Inflammatory macrophage (primary cell): Measurements from ENCODE around the gene C1orf167.
A peak's percentile ranks its signal among the peaks of the same experiment; 100 is the strongest.

Source experiments
- DNase-seq, 2 donors: peaks; one replicate each; pipeline ENCODE4 v3.0.0-alpha.2; 2020 to 2022
- total RNA-seq, 18 experiments: gene quantifications; one replicate each; lab custom pipeline; 2026; ENCODE audit warnings: mixed read lengths in 6 of 18, inconsistent platforms in 2 of 18; lab: John Stamatoyannopoulos, UW

C1orf167 gene, protein sequence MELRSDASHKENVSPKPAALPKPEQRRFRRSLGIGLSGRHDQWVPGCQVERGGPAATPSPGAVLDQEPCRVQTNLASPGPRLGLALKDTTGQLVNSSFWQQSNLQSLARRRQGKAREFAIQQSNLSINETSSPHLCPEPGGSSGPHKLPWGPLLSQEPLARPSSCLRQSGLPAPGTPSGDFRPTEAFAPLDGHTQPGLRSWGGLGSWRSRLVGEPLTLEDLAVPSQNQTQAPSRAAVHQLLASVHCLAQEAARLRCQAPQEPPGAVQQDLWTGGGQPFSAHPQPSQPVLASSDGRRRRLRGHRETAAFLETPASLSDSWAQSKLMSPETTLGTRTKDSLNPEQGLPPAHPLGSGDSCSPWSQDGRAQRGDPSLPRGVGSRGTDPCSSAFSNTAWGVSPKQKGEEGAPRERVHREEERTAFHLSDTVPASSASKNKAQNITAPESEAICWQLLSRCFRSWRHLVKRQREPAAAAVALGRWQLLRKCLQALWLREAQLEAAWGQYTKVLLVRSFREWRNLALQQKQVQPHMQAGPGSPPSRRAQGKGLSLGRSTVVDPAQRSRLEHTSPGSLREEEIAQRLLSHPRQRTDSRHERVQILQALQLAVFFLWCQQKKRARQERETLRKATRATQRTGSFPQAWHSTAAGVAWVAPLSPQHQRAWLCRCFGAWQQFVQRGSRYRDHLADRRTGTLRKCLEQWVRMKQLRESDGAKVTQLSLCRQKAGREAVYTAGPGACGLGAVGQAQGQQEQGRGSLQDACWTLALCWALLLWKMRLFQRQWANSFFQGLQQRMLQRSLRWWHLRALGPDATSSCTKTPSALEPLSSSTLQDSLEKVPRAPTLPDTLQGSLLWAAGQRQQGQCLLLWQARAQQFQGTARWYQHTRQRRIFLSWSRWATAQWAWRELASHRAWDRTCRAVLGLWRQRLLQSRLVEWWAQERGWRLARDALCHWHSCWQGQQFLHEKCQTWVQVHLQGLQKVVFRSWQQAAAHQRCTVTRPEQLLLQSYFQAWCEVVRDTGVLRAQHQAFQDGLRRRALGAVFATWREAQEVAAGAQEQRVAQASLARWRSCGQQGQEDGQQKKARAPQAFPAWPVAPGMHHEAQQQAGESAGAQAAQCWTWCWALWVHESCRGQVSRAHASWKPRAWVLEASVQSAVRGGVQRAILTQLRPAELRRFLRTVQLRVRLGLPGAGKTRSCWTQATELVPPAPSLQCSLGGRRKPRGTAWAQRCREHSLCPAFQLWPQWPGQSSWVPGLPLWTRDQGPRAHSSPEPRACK (N-terminal part only)
- total RNA-seq: 0 to 0.18 (median 0.03) reads per million in 18 experiments

DNA sequence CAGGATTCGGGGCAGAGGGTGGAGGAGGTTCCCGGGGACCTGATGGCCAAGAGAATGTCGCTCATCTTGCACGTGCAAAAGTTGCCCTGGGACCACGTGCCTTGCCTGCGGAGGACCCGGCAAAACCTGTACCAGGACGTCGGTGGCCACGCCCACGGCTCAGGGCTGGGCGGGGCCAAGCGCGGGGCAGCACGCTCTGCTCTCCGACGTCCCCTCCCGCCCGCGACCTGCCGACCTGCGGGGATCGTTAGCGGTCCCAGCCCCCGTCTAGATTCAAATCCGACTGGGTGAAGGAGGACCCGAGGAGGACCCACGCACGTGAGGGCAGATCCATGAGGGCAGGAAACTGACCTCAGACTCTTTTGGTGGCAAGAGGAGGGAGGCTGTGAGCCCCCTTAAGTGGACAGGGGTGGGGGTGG, at the start of gene C1orf167:
Gene C1orf167 (plus strand): TSS at position 206 of the 419 bp plus-strand sequence. CDS start 2,208 bp downstream, outside the sequence.
- no peak for DNase-seq

DNA sequence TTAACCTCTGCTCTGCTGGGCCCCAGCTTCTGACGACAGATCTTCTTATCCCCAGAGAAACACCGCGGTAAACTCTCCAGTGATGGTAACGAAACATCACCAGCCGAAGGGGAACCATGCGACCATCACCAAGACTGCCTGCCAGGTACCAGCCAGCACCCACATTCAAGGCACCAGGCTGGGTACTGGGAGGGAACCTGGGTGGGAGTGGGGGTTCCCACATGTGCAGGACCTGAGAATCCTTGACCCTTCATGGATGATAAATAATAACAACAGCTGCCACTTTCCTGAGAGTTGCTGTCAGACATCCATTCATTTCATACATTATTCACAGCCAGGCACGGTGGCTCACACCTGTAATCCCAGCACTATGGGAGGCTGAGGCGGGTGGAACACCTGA, 49.7 kb upstream of the C1orf167 start:
- DNase-seq: no peak

GRCh38 chr1:11713095-11713494, 48.9 kb upstream of the C1orf167 start:
- no peak for DNase-seq

DNA sequence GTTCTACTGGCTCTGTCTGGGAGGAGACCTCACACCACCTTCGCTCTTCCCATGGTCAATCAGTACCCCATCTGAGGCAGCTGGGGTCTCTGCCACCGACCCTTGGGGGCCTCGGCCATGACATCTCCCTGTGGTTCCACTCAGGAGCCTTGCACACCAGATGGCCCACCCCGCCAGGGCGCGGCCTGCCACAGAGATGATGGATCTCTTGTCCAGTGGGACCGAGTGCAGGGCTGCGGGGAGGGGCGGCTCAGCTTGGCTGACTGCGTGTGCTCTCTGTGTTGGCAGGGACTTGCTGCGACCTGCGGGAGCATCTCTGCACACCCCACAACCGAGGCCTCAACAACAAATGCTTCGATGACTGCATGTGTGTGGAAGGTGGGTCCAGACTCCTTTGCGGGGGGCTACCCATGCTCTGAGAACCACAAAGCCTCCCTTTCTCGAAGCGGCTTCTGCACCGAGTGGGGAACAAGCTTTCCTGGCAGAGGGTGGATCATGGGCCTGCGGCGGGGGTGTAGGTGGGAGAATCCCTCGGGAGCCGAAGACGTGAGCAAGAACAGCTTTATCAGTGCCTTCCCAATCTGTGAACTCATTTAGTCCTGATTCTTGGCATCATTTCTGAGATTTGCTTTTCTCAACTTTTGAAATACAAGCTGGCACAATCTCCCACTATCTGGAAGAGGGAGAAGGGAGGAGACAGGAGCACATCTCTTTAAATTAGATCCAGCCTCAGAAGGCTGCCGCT, 47.0 kb upstream of the C1orf167 start:
- DNase-seq: no peak

DNA sequence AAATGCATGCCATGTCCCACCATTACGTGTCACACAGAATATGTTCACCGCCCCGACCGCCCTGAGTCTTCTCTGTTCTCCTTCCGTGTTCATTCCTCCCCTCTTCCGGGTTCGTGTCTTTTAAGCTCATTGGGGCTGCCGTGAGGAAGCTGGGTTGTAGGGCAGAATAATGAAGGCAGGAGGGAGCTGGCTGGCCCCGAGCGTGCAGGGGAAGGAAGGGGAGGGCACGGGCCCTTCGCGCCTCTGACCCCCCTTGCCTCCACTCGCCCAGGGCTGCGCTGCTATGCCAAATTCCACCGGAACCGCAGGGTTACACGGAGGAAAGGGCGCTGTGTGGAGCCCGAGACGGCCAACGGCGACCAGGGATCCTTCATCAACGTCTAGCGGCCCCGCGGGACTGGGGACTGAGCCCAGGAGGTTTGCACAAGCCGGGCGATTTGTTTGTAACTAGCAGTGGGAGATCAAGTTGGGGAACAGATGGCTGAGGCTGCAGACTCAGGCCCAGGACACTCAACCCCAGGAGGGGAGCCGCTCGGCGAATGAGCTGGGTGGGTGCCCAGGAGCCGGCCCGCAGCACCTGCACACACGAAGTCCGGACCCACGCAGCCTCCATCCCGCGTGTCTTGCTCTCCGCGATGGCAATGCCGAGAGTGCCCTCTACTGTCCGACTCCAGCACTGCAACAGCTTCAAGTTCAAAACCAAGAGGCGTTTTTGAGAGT, 42.5 kb upstream of the C1orf167 start:
- DNase-seq: peak; percentile 86 to 90

DNA sequence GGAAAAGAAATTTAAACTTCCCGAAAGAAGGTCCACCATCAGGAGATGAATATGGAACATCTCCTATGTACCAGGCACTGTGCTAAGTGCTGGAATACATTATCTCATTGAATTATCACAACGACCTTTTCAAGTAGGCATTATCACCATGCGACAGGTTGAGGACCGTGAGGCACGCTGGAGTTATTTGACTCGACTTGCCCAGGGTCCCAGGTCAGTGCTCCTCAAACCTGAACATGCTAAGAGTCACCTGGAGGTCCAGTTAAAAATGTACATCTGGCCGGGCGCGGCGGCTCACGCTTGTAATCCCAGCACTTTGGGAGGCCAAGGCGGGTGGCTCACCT, 42.0 kb upstream of the C1orf167 start:
- no peak for DNase-seq

DNA sequence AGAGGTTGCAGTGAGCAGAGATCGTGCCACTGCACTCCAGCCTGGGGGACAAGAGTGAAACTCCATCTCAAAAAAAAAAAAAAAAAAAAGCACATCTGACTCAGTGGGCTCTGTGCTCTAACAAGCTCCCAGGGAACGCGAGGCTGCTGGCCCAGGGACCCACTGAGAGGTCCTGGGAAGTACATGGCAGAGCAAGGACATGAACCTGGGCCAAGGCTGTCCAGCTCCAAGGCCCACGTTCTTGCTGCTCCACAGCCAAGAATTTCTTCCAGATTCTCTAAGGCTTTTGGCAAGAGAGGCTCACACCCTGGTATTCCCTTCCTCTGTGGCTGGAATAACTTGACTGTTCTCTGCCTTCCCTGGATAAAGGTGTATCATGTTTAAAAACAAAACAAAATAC, 41.5 kb upstream of the C1orf167 start:
- no peak for DNase-seq

- no peak for DNase-seq
Observed at GRCh38 chr1:11721311-11721710, 40.7 kb upstream of the C1orf167 start.

DNA sequence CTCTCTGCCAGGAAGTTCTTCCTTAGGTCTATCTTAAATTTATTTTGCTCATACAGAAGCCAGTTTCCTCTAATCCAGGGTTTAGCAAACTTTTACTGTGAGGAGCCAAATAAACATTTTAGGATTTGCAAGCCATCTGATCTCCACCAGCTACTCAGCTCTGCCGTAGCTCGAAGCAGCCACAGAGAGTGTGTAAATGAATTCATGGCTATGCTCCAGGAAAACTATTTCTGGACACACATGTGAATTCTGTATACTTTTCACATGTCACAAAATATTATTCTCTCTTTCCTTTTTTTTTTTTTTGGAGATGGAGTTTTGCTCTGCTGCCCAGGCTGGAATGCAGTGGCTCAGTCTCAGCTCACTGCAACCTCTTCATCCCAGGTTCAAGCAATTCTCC, 39.5 kb upstream of the C1orf167 start:
- DNase-seq: no peak

- peak; percentile 57 to 73 for DNase-seq
Observed at GRCh38 chr1:11725616-11726015, 36.4 kb upstream of the C1orf167 start.

- DNase-seq: no peak
Observed at GRCh38 chr1:11727119-11727518, 34.9 kb upstream of the C1orf167 start.

DNA sequence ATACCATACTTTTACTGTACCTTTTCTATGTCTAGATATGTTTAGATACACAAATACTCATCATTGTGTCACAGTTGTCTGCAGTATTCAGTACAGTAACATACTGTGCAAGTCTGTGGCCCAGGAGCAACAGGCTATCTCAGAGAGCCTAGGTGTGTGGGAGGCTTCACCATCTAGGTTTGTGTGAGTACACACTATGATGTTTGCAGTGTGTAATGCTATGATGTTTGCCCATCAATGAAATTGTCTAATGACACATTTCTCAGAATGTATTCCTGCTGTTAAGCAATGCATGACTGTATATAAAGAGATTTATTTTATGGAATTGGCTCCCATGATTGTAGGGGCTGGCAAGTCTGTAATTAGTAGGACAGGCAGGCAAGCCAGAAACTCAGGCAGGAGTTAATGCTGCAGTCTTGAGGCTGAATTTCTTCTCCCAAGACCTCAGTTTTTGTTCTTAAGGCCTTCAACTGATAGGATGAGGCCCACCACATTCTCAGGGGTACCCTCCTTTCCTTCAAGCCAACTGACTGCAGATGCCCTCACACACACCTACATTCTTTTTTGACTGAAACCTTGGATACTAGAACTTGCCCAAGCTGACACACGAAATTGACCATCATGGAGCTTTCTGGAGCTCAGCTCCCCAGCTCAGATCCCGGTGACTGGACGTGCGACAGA, 33.7 kb upstream of the C1orf167 start:
- DNase-seq: no peak

DNA sequence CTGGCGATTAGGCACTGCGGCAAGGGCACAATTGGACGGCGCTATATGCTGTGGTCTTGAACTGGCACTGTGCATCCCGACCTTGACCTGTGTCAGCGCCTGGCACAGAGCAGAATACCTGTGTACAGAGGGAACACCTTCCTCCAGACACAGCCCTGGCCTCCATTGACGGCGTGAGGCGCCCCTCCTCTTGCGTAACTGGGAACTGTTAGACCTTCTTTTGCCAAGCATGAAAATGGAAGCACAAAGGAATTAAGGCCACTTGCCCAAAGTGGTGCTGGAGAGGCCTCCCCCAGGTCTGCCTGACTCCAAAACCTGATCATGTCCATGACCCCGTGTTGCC, 32.9 kb upstream of the C1orf167 start:
- no peak for DNase-seq

DNA sequence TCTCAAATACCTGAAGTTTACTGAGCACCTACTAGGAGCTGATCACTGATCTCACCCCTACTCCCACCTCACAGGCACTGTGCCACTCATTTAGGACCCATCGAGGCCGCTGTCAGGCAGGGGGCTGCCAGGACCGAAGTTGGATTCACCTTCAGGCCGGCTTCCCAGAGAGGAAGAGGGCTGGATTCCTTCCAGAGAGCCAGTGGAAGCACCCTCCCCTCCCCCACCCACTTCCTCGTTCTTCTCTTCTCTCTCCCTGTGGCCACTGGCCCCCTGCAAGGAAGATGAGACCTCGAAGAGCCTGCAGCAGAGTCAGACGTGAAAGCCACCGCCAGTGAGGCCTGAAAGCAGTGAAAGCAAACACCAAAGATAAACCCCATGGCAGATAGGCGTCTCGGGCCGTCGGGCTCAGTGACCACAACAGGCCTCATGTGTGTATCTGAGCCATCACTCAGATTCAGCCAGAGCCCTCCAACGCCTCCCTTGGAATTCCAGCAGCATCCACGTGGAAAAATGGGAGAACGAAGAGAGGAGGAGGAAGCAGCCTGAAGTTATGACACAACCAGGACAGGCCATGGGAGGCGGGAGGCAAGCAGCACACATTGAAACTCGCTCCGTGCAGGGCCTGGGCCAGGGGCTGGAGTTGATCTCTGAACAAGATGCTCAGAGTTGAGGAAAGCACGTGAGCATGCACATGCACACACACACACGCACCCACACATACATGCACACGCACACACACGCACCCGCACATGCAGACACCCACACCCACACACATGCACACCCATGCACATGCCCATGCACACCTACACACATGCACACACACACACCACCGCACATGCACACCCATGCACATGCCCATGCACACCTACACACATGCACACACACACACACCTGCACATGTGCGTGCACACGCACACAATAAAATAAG, 32.2 kb upstream of the C1orf167 start:
- DNase-seq: peak in 1 of 2 donors; percentile 14

GRCh38 chr1:11730429-11730891, 31.5 kb upstream of the C1orf167 start:
- peak; percentile 90 for DNase-seq

DNA sequence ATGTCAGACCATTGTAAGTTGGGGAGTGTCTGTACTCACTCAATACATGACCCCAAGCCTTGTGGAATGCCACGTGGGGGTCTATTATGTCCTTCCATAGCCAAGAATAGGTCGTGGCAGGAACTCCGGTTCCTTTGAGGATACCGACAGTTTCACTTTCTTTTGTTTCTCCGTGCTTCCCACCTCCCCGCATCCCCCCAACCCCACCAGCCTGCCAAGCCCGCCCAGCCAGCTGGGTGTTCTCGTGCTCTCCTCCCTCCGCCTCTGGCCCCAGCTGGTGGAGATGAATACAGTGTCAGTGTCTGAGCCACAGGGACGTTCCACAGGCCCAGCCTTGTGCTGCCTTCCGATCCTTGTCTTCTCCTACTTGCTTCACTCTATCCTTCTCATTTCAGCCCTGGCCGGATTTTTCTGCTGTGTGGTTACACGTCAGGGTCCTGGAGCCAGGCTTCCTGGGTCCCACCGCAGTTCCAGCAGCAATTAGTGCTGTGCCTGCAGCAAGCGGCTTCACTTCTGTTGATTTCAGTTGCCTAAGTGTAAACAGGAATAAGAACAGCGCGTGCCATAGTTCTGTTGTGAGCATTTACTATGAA, 30.2 kb upstream of the C1orf167 start:
- peak; percentile 21 to 46 for DNase-seq

DNA sequence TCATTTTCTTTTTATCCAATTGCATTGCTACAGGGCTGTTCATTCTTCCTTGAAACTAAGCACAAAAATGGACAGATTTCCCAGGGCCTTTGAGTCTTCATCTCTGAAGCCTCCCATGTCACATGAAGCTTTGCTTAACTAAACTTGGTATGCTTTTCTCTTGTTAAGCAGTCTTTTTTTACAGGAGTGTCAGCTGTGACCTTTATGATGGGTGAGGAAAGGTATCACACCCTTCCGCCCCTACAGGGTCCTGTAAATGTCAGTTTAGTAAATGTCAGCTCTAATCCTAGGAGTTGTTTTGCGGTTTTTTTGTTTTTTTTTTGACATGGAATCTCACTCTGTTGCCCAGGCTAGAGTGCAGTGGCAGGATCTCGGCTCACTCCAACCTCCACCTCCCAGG, 28.7 kb upstream of the C1orf167 start:
- DNase-seq: no peak

DNA sequence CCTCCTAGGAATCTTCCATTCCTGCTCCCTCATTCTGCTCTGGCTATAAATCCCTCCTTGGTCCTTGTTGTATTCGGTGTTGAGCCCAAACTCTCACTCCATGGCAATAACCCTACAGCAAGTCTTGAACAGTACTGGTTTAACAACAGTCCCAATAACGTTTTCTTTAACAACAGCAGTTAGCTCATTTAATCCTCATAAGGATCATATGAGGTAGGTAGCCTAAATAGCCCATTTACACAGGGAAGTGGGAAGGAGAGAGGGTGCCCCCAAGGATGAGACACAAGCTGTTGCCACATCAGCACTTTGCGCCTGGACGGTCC, 26.5 kb upstream of the C1orf167 start:
- no peak for DNase-seq
